RWPE1 (cell line): Measurements from ENCODE around the gene PDZRN4.

Source experiments
- CTCF ChIA-PET: fragments of 350-600 bp; sonication (Branson Sonifier 250); formaldehyde crosslinking; extraction: SDS; loops from one replicate; lab custom pipeline; 2021; lab: Yijun Ruan, JAX
- POLR2A ChIA-PET: fragments of 400-600 bp; formaldehyde crosslinking; extraction: SDS; loops from one replicate; lab custom pipeline; 2020; ENCODE audit warnings: antibody characterized with exemption; ENCODE audit not compliant: low non-redundant PET; lab: Yijun Ruan, JAX
- DNase-seq: peaks from one replicate; pipeline ENCODE4 v3.0.0; 2012; ENCODE audit warnings: low spot score
- H3K27ac ChIP-seq: fragments of 450-650 bp; 2 replicates; pipeline ENCODE4 v1.5.1; 2017
- TF ChIP-seq, protein P1 (sequence below): fragments of 450-650 bp; conservative IDR thresholded peaks from 2 replicates; pipeline ENCODE4 v1.5.1; 2017; ENCODE audit warnings: low read depth, mild to moderate bottlenecking

Gene PDZRN4

DNA sequence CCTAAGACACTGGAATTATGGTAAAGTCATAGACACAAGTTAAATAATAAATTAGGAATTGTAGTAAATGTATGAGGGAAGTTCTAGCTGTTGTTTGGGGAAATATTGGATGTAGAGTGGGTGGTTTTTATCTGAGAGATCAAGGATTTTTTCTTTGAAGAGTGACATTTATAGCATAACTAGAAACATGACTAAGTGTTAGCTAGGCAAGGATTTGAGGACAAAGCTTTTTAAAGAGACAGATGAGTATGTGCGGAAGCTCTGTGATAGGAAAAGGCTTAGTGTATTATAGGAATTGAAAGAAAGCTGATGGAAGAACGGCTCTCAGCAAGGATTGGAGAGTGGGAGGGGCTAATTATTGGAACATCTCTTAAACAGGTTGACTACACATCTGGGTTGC is 24.5 kb downstream of the PDZRN4 start:
- CTCF ChIA-PET, result interaction anchor here (0.5 kb wide), 1 partner anchor 639 kb away, joined by 3 read pairs; no protein-coding TSS in a partner anchor
- H3K27ac ChIP-seq, result no peak overlapping the region
- TF ChIP-seq, protein P1, sequence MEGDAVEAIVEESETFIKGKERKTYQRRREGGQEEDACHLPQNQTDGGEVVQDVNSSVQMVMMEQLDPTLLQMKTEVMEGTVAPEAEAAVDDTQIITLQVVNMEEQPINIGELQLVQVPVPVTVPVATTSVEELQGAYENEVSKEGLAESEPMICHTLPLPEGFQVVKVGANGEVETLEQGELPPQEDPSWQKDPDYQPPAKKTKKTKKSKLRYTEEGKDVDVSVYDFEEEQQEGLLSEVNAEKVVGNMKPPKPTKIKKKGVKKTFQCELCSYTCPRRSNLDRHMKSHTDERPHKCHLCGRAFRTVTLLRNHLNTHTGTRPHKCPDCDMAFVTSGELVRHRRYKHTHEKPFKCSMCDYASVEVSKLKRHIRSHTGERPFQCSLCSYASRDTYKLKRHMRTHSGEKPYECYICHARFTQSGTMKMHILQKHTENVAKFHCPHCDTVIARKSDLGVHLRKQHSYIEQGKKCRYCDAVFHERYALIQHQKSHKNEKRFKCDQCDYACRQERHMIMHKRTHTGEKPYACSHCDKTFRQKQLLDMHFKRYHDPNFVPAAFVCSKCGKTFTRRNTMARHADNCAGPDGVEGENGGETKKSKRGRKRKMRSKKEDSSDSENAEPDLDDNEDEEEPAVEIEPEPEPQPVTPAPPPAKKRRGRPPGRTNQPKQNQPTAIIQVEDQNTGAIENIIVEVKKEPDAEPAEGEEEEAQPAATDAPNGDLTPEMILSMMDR, result no peak
- POLR2A ChIA-PET, result no interaction called here
- DNase-seq, result no peak

DNA sequence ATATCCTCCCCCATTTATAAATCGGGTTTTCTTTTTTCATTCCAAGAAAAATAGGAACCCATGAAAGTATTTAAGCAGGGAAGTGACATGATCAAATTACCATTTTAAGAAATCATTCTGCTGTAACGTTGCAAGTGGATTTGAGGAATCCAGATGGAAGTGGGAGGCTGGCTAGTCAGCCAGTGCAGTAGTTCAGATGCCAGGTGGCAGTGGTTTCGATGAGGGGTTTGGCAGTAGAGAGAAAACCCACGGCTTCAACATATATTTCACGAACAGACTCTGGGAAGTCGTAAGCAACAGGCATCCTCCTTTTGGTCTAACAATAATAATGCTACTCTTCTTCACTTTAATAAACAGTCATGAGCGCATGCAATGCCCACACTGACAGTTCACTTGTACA is 25.0 kb downstream of the PDZRN4 start:
- TF ChIP-seq, protein P1, result no peak
- H3K27ac ChIP-seq, result no peak overlapping the region
- ChIA-PET CTCF (interaction anchor here (0.5 kb wide), 1 partner anchor 638 kb away, joined by 3 read pairs; no protein-coding TSS in a partner anchor), POLR2A (no interaction called here)
- DNase-seq, result no peak

DNA sequence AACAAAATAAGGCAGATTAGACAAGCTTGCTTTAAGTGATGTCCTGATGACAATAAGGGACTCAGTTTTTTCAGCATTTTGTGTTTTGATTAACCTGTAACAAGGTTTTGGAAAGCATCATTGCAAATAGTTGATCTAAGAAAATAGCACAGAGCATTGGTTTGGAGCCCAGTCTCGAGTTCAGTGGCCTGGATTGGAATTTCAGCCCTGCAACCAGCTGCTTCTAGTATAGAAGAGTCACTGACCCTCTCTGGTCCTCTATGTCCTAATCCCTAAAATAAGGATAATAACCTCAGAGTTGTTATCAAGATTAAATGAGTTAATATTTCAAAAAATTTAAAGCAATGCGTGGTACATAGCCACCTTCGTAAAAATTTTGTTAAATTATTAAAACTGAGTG is 25.5 kb downstream of the PDZRN4 start:
- ChIA-PET CTCF (interaction anchor here (0.5 kb wide), 1 partner anchor 1371 kb away, joined by 6 read pairs; no protein-coding TSS in a partner anchor), POLR2A (no interaction called here)
- no peak for DNase-seq
- H3K27ac ChIP-seq, result no peak overlapping the region
- TF ChIP-seq, protein P1, result no peak

DNA sequence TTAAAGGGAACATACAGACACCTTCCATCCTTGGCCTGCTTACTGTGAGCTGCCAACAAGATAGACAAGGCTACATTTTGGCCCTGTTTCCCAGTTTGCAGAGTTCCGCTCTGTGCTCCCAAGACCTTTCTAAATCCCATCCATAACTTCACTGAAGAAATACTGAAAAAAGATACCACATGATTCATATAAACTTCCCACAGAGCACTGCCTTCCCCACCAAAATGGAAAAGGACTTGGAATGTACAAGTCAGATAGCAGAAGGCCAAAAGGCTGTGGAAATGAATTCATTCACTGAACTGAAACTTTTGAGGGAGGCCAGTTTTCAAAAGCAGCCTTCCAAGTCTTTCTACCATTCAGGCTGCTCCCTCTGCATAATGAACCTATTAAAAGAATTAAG is 29.6 kb downstream of the PDZRN4 start:
- DNase-seq, result no peak
- POLR2A ChIA-PET, result no interaction called here
- CTCF ChIA-PET, result no interaction called here
- TF ChIP-seq, protein P1, result no peak
- H3K27ac ChIP-seq, result no peak overlapping the region

DNA sequence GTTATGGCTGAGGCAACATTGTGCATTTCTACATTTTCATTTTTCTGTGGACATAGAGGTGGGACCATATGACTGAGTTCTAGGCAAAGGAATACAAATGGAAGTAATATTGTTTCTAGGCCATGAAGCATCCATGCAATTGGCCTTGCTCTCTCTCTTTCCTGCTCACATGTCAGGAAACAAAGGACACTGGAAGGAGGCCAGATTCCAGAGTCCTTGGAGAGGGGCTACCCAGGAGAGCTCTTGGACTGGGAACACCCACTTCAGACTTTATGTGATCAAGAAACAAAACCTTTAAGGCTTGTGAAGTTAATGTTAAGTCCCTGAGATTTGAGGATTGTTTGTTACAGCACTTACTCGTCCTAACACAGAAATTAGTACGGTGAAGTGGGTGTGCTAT is 32.8 kb downstream of the PDZRN4 start:
- POLR2A ChIA-PET, result no interaction called here

DNA sequence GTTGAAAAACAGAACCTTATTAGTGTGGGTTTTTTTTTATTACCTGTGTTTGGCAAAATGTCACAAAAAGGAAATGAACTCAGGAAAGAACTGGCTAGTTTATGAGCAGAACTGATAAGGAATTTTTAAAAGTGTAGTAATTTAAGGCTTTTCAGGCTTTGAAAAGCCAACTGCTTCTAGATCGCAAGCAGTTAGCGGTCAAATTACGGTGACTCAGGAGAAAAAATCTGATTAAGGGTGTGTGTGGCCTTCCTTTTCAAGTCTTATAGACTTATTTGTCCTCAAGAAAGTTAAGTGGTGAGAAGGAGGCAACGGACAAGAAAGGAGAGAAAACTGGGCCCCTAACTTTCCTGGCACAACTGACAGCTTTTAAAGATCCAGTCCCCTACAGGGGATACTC is 33.4 kb downstream of the PDZRN4 start:
- ChIA-PET POLR2A (no interaction called here), CTCF (no interaction called here)
- H3K27ac ChIP-seq, result no peak overlapping the region
- TF ChIP-seq, protein P1, result no peak
- no peak for DNase-seq

More for the DNA sequence above, 32.8 kb downstream of the PDZRN4 start:
- TF ChIP-seq, protein P1, result no peak
- CTCF ChIA-PET, result interaction anchor here (0.6 kb wide), 1 partner anchor 146 kb away, joined by 3 read pairs; no protein-coding TSS in a partner anchor
- DNase-seq, result no peak
- H3K27ac ChIP-seq, result no peak overlapping the region
